Activated CD8-positive, alpha-beta T cell treated with anti-CD3 and anti-CD28 coated beads for 36 hours (primary cell): Measurements from ENCODE around the gene EPGN. TPM values are rescaled to one million over a fixed set of nuclear protein-coding genes. Genes with fewer than 3 reads are reported as not detected.
"Not testable (repeated sequence)": the region's sequence is repeated elsewhere in the genome, so short reads cannot be mapped to it uniquely, and the experiment has no call there.

Experiments
- ATAC-seq: fragments of 200-7000 bp; cut with Tn5 transposase; one replicate; pipeline ENCODE4 v1.10.0; 2021; ENCODE audit warnings: mild to moderate bottlenecking, moderate library complexity
- CTCF ChIA-PET: fragments of 350-600 bp; sonication (Branson Sonifier 250); formaldehyde crosslinking; loops from one replicate; lab custom pipeline; 2021; ENCODE audit warnings: antibody characterized with exemption; lab: Charles Lee
- POLR2A ChIA-PET: fragments of 350-600 bp; sonication (Branson Sonifier 250); formaldehyde crosslinking; loops from one replicate; lab custom pipeline; 2021; ENCODE audit warnings: antibody characterized with exemption; lab: Charles Lee
- DNase-seq: peaks from one replicate; pipeline ENCODE4 v3.0.0-alpha.2; 2020
- H3K27ac Mint-ChIP-seq: one replicate; pipeline ENCODE4 v1.8.0; 2021; ENCODE audit warnings: mild to moderate bottlenecking, mixed read lengths
- H3K27me3 Mint-ChIP-seq: one replicate; pipeline ENCODE4 v1.8.0; 2021; ENCODE audit warnings: mixed read lengths
- H3K36me3 Mint-ChIP-seq: one replicate; pipeline ENCODE4 v1.8.0; 2021; ENCODE audit warnings: low read depth, mixed read lengths
- H3K4me1 Mint-ChIP-seq: one replicate; pipeline ENCODE4 v1.8.0; 2021; ENCODE audit warnings: low read depth, mixed read lengths
- H3K4me3 Mint-ChIP-seq: one replicate; pipeline ENCODE4 v1.8.0; 2021; ENCODE audit warnings: mild to moderate bottlenecking, moderate library complexity, mixed read lengths
- H3K9me3 Mint-ChIP-seq: one replicate; pipeline ENCODE4 v1.8.0; 2021; ENCODE audit warnings: mixed read lengths
- intact Hi-C: fragments of 100-400 bp; cut with micrococcal nuclease; formaldehyde crosslinking; loops from one replicate; pipeline ENCODE4 v1.10.0; 2022
- total RNA-seq, 2 experiments: library from RNA; stranded (reverse); gene quantifications; one replicate each; pipeline ENCODE4 v1.2.3, GENCODE V29; 2021
- TF ChIP-seq, protein P1 (sequence below): fragments of 200-600 bp; IDR thresholded peaks from one replicate; pipeline ENCODE4 v1.8.0; 2022; ENCODE audit warnings: antibody characterized with exemption, mild to moderate bottlenecking

EPGN gene
- total RNA-seq, 2 experiments from 2014 or later = not detected

DNA sequence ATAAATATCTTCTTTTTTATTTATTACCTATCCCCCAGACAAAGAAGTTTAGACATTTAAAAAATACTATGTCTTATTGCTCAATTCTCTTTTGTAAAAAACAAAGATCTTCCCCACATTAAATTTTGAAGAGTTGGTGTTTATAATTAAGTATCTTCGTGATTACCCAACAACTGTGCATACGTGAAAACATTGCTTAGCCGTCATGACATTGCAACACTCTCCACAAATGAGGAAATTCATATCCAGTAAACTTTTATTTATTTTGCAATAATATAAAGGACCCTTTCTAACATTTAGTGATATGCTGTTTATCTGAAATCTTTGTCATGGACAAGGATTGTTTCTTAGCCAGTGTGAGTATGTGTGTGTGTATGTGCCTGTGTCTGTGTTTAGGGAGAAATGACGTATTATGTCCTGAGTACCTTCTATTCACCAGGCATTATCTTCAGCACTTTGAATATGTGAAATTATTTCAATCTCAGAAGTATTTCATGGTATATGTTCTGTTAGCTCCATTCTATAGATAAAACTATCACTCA, 30.6 kb downstream of the EPGN start:
- ChIA-PET POLR2A (no interaction called here), CTCF (interaction anchor here (1.7 kb wide), 1 partner anchor 111 kb away, joined by 5 read pairs; no protein-coding TSS in a partner anchor)
- no peak for ATAC-seq
- Mint-ChIP-seq H3K9me3 (peaks cover 18% of the 10 kb centered on the region), H3K4me1 (no peaks in the 10 kb centered on the region), H3K27me3 (peaks cover 17% of the 10 kb centered on the region), H3K27ac (no peak overlapping the region), H3K36me3 (no peaks in the 10 kb centered on the region), H3K4me3 (no peak overlapping the region)
- intact Hi-C loops = no loop called here
- DNase-seq = no peak
- TF ChIP-seq, protein P1, sequence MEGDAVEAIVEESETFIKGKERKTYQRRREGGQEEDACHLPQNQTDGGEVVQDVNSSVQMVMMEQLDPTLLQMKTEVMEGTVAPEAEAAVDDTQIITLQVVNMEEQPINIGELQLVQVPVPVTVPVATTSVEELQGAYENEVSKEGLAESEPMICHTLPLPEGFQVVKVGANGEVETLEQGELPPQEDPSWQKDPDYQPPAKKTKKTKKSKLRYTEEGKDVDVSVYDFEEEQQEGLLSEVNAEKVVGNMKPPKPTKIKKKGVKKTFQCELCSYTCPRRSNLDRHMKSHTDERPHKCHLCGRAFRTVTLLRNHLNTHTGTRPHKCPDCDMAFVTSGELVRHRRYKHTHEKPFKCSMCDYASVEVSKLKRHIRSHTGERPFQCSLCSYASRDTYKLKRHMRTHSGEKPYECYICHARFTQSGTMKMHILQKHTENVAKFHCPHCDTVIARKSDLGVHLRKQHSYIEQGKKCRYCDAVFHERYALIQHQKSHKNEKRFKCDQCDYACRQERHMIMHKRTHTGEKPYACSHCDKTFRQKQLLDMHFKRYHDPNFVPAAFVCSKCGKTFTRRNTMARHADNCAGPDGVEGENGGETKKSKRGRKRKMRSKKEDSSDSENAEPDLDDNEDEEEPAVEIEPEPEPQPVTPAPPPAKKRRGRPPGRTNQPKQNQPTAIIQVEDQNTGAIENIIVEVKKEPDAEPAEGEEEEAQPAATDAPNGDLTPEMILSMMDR = no peak

DNA sequence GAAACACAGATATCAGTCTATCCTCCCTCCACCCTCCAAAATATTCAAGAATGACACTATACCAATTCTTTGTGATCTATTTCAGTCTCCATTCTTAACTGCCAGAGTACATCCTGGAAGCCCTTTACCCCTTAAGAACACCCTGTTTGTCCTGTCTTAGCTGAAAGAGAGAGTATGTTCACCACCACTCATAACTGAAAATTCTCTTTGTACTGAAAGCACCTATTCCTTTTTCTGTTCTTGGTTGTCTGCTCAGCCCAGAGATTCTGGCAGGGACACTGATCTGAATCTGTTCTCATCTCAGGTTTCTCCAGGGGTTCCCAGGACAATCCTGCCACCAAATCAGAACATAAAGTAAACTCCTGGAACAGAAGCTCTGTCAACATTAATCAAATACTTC, 31.2 kb downstream of the EPGN start:
- H3K27me3 Mint-ChIP-seq = peaks cover 14% of the 10 kb centered on the region
- ChIA-PET POLR2A (no interaction called here), CTCF (no interaction called here)
- ATAC-seq (no peak), DNase-seq (no peak)
- H3K4me1 Mint-ChIP-seq = no peaks in the 10 kb centered on the region
- H3K27ac Mint-ChIP-seq = no peak overlapping the region
- TF ChIP-seq, protein P1 = no peak
- intact Hi-C loops = no loop called here
- no peaks in the 10 kb centered on the region for H3K36me3 Mint-ChIP-seq
- H3K9me3 Mint-ChIP-seq = peaks cover 18% of the 10 kb centered on the region
- H3K4me3 Mint-ChIP-seq = no peak overlapping the region

DNA sequence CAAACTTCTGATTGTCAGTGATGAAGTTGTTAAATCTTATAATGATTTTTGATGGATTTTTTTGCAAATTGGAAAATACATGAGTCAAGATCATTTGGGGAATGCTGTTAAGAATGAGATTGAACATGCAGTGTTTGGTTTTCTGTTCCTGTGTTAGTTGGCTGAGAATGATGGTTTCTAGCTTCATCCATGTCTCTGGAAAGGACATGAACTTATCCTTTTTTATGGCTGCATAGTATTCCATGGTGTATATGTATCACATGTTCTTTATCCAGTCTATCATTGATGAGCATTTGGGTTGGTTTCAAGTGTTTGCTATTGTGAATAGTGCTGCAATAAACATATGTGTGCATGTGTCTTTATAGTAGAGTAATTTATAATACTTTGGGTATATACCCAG, 32.2 kb downstream of the EPGN start:
- H3K4me1 Mint-ChIP-seq, H3K4me3 Mint-ChIP-seq, POLR2A ChIA-PET, ATAC-seq, intact Hi-C loops, H3K36me3 Mint-ChIP-seq, DNase-seq, H3K27ac Mint-ChIP-seq, CTCF ChIA-PET: not testable (repeated sequence)
- Mint-ChIP-seq H3K27me3 (peaks cover 17% of the 10 kb centered on the region), H3K9me3 (peaks cover 21% of the 10 kb centered on the region)

DNA sequence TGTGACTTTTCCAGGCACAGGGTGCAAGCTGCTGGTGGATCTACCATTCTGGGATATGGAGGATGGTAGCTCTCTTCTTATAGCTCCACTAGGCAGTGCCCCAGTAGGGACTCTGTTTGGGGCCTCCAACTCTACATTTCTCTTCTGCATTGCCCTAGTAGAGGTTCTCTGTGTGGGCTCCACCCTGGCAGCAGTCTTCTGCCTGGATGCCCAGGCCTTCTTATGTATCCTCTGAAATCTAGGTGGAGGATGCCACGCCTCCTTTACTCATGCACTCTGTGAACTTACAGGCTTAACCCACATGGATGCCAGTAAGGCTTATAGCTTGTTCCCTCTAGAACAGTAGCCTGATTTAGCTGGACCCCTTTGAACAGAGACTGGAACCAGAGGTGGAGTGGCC, 35.8 kb downstream of the EPGN start:
- no peak overlapping the region for H3K27ac Mint-ChIP-seq
- H3K9me3 Mint-ChIP-seq = peaks cover 21% of the 10 kb centered on the region
- DNase-seq (no peak), ATAC-seq (no peak)
- H3K36me3 Mint-ChIP-seq = no peaks in the 10 kb centered on the region
- H3K4me3 Mint-ChIP-seq = no peak overlapping the region
- H3K4me1 Mint-ChIP-seq = no peaks in the 10 kb centered on the region
- ChIA-PET CTCF (no interaction called here), POLR2A (no interaction called here)
- H3K27me3 Mint-ChIP-seq = peaks cover 21% of the 10 kb centered on the region
- TF ChIP-seq, protein P1 = no peak
- intact Hi-C loops = no loop called here

DNA sequence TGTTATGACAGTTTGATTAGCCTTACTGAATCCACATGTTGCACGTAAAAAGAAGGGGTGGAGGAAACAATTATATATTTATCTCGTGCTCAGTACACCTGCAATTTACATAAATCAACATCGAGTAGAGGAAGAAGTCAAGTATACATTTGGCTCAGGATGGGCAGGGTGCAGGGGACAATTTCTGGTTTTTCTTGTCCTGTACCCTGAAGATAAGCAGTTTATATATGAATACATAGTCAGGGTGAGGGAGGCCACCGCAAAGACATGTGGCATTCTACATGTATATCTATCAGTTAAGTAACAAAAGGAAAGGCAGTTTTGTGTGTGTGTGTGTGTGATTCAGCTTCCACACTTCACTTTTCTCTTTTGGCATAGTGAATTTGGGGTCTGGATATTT, 45.6 kb downstream of the EPGN start:
- ChIA-PET CTCF (no interaction called here), POLR2A (no interaction called here)
- no peak overlapping the region for H3K4me3 Mint-ChIP-seq
- no peaks in the 10 kb centered on the region for H3K36me3 Mint-ChIP-seq
- H3K27ac Mint-ChIP-seq = no peak overlapping the region
- intact Hi-C loops = no loop called here
- peaks cover 12% of the 10 kb centered on the region for H3K27me3 Mint-ChIP-seq
- no peaks in the 10 kb centered on the region for H3K9me3 Mint-ChIP-seq
- DNase-seq (no peak), ATAC-seq (no peak)
- TF ChIP-seq, protein P1 = no peak
- H3K4me1 Mint-ChIP-seq = no peaks in the 10 kb centered on the region
